Ectodermal cell (in vitro differentiated cells): Measurements from ENCODE around the gene SRD5A1. TPM values are rescaled to one million over a fixed set of nuclear protein-coding genes. Genes with fewer than 3 reads are reported as not detected.
A peak's percentile ranks its signal among the peaks of the same experiment; 100 is the strongest.

Source experiments
- H3K27ac ChIP-seq: 2 replicates; pipeline ENCODE4 v1.7.0; 2013; ENCODE audit warnings: mild to moderate bottlenecking, low read depth, low read length; ENCODE audit not compliant: insufficient read depth, poor library complexity, severe bottlenecking
- H3K27me3 ChIP-seq: 2 replicates; pipeline ENCODE4 v1.7.0; 2013; ENCODE audit warnings: mild to moderate bottlenecking, low read length; ENCODE audit not compliant: insufficient read depth, control insufficient read depth, poor library complexity, severe bottlenecking
- H3K36me3 ChIP-seq: one replicate; pipeline ENCODE4 v1.7.0; 2013; ENCODE audit warnings: low read length; ENCODE audit not compliant: control insufficient read depth, insufficient read depth
- H3K4me1 ChIP-seq: one replicate; pipeline ENCODE4 v1.7.0; 2013; ENCODE audit warnings: low read length; ENCODE audit not compliant: control insufficient read depth, insufficient read depth
- H3K4me3 ChIP-seq: 2 replicates; pipeline ENCODE4 v1.7.0; 2013; ENCODE audit warnings: low read depth, low read length, control low read depth; ENCODE audit not compliant: insufficient read depth
- H3K9me3 ChIP-seq: 2 replicates; pipeline ENCODE4 v1.7.0; 2013; ENCODE audit warnings: mild to moderate bottlenecking, low read length, moderate library complexity; ENCODE audit not compliant: control insufficient read depth
- WGBS, 2 experiments: methylation state at CpG; one replicate each; pipeline ENCODE4 v1.1.7; 2013; ENCODE audit warnings: missing lambda C conversion rate in 2 of 2; 5-methylcytosine and 5-hydroxymethylcytosine counted together
- polyA plus RNA-seq, 4 experiments: library from polyadenylated mRNA; stranded (reverse); fragments of 50-300 nt; gene quantifications; one replicate each; pipeline ENCODE4 v1.2.3, GENCODE V29; 2013

SRD5A1 gene, protein sequence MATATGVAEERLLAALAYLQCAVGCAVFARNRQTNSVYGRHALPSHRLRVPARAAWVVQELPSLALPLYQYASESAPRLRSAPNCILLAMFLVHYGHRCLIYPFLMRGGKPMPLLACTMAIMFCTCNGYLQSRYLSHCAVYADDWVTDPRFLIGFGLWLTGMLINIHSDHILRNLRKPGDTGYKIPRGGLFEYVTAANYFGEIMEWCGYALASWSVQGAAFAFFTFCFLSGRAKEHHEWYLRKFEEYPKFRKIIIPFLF
- 17.8 TPM for polyA plus RNA-seq (2013, experiment 1 of 4)
- polyA plus RNA-seq (2013, experiment 2 of 4) = 21.2 TPM
- 20.3 TPM for polyA plus RNA-seq (2013, experiment 3 of 4)
- 19.7 TPM for polyA plus RNA-seq (2013, experiment 4 of 4)

DNA sequence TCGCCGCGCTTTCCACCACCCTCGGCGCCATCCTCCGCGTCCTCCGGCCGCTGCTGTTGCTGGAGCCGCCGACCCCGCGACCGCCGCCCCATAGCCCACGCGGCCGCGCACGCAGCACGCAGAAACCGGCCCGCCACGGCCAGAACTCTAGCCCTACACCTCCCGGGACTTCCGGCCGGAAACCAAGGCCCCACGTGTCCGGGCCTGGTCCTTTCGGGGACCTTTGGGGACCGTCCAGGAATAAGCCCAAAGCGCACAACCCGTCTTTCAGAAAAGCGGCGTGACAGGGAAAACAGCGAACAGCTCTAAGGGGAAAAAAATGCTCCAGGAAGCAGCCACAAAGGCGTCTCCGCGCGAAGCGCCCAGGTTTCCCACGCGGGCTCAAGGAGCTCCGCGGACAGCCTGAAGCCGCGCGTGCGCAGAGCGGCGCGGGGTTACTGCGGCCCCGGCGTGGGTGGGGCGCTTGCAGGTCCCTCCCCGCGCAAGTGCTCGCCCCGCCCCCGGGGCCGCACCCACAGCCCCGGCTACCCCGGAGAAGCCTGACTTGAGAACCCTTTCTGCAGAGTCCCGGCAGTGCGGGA lies at the start of gene SRD5A1, which contains the start of gene NSUN2:
SRD5A1 (plus strand) TSS at position 553 of the 581 bp plus-strand sequence. CDS start 137 bp downstream, outside the sequence.
NSUN2 (minus strand) TSS at position 157 of the 581 bp plus-strand sequence; CDS start at position 92, 65 bp downstream.
- peaks cover 17% of the 10 kb centered on the region for H3K36me3 ChIP-seq
- H3K9me3 ChIP-seq = no peaks in the 10 kb centered on the region
- WGBS, 2 experiments = 0% methylated on average over 66 of the region's 66 CpGs
- peak within 1 kb of the TSS; percentile 94 for H3K27ac ChIP-seq
- H3K4me3 ChIP-seq = peak within 1 kb of the TSS; percentile 59
- peaks cover 3% of the 10 kb centered on the region for H3K4me1 ChIP-seq
- no peaks in the 10 kb centered on the region for H3K27me3 ChIP-seq

DNA sequence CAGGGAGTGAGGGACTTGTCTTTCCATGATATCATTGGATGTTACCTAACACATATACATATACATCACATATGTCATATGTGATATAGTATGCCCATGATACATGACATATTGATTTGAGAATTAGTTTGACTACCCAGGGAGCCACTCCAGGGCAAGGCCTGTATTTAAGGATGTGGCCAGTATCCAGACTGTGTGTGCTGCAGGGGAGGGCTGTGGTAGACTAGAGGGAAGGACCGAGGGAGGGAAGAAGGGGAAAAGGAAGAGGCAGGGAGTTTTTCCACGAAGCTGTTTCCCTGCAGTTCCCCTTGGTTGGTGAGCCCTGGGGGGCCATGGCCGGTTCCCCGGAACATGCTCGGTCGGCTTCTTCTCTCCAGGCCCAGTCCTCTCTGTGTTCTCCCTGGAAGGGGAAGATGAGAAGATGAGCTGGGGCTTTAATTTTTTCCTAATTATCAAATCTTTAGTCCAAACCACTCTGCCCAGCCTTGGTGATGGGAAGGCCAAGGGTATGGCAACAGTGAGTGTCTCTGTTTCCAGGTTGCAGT lies 49.1 kb upstream of the SRD5A1 start:
- no peak overlapping the region for H3K4me3 ChIP-seq
- no peaks in the 10 kb centered on the region for H3K36me3 ChIP-seq
- no peaks in the 10 kb centered on the region for H3K4me1 ChIP-seq
- peaks cover 52% of the 10 kb centered on the region for H3K27me3 ChIP-seq
- H3K27ac ChIP-seq = no peak overlapping the region
- H3K9me3 ChIP-seq = no peaks in the 10 kb centered on the region
- WGBS, 2 experiments = 74 to 78% methylated on average over 6 of the region's 6 CpGs

DNA sequence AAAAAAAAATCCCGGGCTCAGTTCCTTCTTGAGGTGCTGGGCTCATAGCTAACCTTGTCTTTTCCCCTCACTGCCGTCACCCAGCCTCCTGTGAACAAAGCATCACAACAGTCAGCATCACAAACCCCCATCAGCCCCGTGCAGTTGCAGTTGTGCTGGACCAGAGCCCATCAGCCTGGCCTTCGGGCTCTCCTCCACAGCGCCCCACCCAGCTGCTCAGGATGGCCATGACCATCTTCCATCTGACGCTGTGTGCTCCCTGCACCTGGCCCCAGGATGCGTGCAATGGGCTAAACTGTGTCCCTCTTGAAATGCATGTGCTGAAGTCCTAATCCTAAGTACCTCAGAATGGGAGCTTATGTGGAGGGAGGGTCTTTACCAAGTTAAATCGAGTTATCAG lies 48.5 kb upstream of the SRD5A1 start:
- H3K27ac ChIP-seq = no peak overlapping the region
- peaks cover 51% of the 10 kb centered on the region for H3K27me3 ChIP-seq
- H3K4me3 ChIP-seq = no peak overlapping the region
- H3K4me1 ChIP-seq = no peaks in the 10 kb centered on the region
- H3K9me3 ChIP-seq = no peaks in the 10 kb centered on the region
- WGBS, 2 experiments = 90 to 91% methylated on average over 8 of the region's 8 CpGs
- H3K36me3 ChIP-seq = no peaks in the 10 kb centered on the region

DNA sequence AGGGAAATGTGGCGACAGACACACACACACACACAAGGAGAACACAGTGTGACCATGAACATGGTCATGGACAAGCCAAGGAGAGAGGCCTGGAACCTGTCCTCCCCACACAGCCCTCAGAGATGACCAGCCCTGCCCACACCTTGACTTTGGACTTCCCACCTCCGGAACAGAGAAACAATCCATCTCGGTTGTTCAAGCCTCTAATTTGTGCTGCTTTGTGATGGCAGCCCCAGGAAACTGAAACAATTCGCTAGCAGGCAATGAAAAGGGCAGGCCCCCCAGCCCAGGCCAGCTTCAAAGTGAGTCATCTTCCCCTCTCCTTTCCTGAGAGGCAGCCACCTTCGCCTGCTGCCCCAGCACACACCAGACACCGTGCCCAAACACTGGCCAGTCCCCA lies 48.1 kb upstream of the SRD5A1 start:
- H3K27ac ChIP-seq = no peak overlapping the region
- no peaks in the 10 kb centered on the region for H3K36me3 ChIP-seq
- H3K27me3 ChIP-seq = peaks cover 48% of the 10 kb centered on the region
- no peaks in the 10 kb centered on the region for H3K4me1 ChIP-seq
- WGBS, 2 experiments = 70 to 74% methylated on average over 6 of the region's 6 CpGs
- H3K4me3 ChIP-seq = no peak overlapping the region
- no peaks in the 10 kb centered on the region for H3K9me3 ChIP-seq

DNA sequence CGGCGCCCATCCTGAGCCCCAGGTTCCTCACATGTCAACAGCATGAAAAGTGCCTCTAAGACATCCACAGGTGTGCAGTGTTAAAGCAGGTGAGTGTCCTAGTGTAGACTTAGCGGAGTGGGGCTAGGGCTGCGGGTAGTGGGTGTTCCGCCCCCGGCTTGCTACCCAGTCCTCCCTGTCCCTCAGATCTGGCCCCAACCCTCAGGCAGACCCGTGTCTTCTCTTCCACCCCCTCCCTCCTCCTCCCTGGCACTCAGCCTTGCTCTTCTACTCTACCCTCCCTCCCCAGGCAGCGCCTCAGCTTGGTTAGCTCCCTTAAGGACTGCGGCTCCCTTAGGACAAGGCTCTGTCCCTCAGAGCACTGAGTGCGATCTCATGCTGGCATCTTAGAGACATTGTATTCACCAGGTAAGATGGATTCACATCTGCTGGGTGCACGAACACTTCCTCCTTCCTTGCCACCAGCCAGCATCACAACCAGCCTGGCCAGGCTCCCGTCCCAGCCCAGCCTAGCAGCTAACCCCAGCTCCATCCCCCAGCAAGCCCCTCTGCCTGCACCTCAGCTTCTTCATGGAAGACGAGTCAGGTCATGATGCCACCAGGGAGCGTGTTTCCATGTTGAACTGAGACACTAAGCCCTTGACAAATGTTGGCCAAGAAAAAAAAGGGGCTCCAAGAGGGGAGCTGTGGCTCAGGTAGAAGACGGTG lies 47.1 kb upstream of the SRD5A1 start:
- no peaks in the 10 kb centered on the region for H3K4me1 ChIP-seq
- no peaks in the 10 kb centered on the region for H3K36me3 ChIP-seq
- peaks cover 48% of the 10 kb centered on the region for H3K27me3 ChIP-seq
- H3K9me3 ChIP-seq = no peaks in the 10 kb centered on the region
- H3K27ac ChIP-seq = no peak overlapping the region
- H3K4me3 ChIP-seq = no peak overlapping the region
- WGBS, 2 experiments = 85 to 90% methylated on average over 15 of the region's 15 CpGs

DNA sequence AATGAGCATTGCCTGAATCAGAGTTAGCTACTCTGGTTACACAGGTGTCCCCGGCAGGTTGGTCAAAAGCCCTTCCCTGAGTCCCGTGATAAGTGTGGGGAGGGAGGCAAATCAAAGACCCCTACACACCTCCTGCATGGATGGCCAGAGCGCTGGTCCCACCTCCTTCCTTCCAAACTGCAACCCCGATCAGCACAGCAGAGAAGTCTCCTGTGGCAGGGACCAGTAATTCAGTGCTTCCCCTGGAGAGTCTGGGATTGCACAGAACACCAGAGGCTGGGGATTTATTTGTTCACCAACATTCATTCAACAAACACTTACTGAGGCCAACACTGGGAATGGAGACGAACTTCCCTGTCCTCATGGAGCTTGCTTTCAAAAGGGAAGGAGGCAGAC lies 46.6 kb upstream of the SRD5A1 start:
- WGBS, 2 experiments = 84 to 85% methylated on average over 5 of the region's 5 CpGs
- H3K27me3 ChIP-seq = peaks cover 47% of the 10 kb centered on the region

DNA sequence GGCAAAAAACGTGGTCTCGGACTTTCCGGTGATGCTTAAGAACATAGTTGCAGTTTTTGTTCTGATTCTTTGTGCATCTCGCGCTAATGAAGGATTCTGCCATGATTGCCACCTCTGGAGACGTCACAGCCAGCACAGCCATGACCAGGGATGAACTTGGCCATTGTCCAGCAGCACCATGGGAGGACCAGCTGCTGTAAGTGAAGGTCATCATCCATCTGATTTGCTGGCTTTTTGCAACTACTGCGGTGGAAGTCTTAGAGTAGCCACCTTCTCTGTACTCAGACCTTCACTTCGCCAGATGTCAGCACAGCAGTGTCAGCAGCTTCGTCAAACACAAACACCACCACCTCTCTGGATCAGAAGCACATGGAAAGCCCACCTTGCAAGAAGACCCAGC lies 46.1 kb upstream of the SRD5A1 start:
- Histone ChIP-seq H3K4me3 (no peak overlapping the region), H3K36me3 (no peaks in the 10 kb centered on the region), H3K27me3 (peaks cover 42% of the 10 kb centered on the region), H3K27ac (no peak overlapping the region), H3K9me3 (no peaks in the 10 kb centered on the region), H3K4me1 (no peaks in the 10 kb centered on the region)
- WGBS, 2 experiments = 92 to 93% methylated on average over 9 of the region's 9 CpGs

More for the DNA sequence above, 46.6 kb upstream of the SRD5A1 start:
- Histone ChIP-seq H3K27ac (no peak overlapping the region), H3K4me3 (no peak overlapping the region), H3K36me3 (no peaks in the 10 kb centered on the region), H3K9me3 (no peaks in the 10 kb centered on the region), H3K4me1 (no peaks in the 10 kb centered on the region)

DNA sequence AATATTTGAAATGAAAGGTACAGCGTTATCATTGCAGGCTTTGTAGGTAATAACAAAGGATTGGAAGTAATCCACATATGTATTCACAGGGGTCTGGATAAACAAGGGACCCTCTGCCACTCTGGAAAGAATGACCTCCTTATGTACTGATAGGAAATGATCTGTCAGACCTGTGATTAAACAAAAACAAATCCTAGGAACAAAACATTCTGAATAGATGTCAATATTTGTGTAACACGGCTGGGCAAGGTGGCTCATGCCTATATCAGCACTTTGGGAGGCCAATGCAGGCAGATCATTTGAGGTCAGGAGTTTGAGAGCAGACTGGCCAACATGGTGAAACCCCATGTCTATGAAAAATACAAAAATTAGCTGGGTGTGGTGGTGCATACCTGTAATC lies 42.7 kb upstream of the SRD5A1 start:
- Histone ChIP-seq H3K9me3 (no peaks in the 10 kb centered on the region), H3K27ac (no peak overlapping the region), H3K36me3 (no peaks in the 10 kb centered on the region), H3K27me3 (peaks cover 8% of the 10 kb centered on the region), H3K4me1 (no peaks in the 10 kb centered on the region), H3K4me3 (no peak overlapping the region)
- WGBS, 2 experiments = 90 to 98% methylated on average over 2 of the region's 2 CpGs

DNA sequence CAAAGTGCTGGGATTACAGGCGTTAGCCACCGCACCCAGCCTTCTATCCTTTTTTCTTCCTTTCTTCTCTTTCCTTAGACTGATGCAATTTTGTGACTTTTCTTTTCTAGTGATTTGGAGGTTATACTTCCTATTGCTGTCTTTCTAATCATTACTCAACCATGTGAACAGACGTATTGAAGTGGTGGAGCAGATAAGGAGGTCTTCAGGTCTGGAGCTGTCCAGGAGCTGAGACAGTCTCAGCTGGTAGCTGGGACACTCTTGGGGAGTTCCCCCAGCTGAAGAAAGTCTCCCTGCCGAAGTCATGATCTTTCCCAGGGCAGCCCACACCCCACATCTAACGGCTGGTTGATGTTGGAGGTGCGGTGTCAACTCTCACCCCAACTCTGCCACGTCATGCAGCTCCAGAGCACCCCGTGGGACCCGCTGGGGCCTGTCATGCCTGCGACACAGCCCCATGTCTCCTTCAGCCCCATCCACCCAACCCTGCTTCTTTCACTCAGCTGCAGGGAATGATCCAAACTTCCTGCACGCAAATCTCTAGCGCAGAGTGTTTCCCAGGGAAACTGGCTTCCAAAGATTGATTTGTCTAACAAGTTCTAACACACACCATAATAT lies 41.5 kb upstream of the SRD5A1 start:
- H3K36me3 ChIP-seq = peaks cover 2% of the 10 kb centered on the region
- no peaks in the 10 kb centered on the region for H3K27me3 ChIP-seq
- H3K4me1 ChIP-seq = no peaks in the 10 kb centered on the region
- WGBS, 2 experiments = 88 to 92% methylated on average over 12 of the region's 12 CpGs
- no peaks in the 10 kb centered on the region for H3K9me3 ChIP-seq
- no peak overlapping the region for H3K27ac ChIP-seq
- H3K4me3 ChIP-seq = no peak overlapping the region
